ENCODE data around the gene IL17REL.

GRCh38 chr22:49947296-49947622 lies 65.3 kb downstream of the IL17REL start:
- TF ChIP-seq CTCF (IDR thresholded peaks at IDR 0.05) (no peak), POLR2A (IDR thresholded peaks at IDR 0.05) (no peak)
